ENCODE data around the gene OTOP3. TPM values are rescaled to one million over a fixed set of nuclear protein-coding genes. Genes with fewer than 3 reads are reported as not detected.

The OTOP3 gene
- not detected for total RNA-seq

DNA sequence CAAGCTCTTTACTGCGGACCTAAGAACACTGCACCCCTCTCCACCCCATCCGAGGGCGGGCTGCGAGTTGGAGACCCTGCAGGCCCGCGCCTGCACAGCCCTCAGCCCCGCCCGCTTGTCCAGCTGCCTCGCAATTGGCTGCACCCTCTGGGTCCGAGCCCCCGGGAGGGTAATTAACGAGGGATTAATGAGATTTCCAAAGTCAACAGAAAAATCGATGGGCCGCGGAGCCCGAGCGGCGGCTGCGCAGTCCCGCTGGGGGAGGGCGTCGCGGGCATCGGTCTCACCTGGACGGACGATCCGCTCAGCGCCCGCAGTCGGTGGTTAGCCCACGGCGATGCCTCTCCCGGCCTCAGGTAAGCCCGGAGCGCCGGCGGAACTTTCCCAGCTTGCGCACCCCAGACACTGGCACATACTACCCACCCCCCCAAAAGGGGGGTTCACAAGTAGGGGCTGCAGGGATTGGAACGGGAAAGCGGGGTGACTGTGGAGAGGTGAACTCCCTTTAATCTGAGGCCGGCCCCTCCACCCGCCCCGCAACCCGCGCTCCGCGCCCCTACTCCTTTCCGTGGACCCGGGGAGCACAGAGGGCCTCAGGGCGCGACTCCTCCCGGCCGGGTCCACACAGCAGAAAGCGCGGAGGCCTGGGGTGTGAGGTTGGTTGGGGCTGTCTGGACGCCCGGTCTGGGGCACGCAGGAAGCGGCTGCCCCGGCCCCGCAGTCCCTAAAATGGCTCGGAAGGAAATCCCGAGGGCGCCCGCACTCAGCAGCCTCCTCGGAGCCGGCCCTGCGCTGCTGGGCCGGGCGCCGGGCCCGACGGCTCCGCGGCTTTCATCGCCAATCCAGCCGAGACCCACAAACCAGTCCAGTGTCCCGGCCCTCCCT lies at the start of gene OTOP3:
OTOP3 (plus strand) TSS at position 314 of the 885 bp plus-strand sequence; CDS start at position 338, 24 bp downstream.
- DNase-seq, result no peak
- no peak within 1 kb of the TSS for H3K27ac Mint-ChIP-seq
- peaks cover 70% of the 10 kb centered on the region for H3K27me3 Mint-ChIP-seq
- no peak within 1 kb of the TSS for H3K4me3 Mint-ChIP-seq
- CTCF ChIA-PET, result interaction anchor here (1.0 to 1.3 kb wide), 2 partner anchors 12 to 26 kb away, joined by 3 read pairs; partner anchors contain the start of gene OTOP2
- no peaks in the 10 kb centered on the region for H3K4me1 Mint-ChIP-seq
- no peaks in the 10 kb centered on the region for H3K9me3 Mint-ChIP-seq (ENCODE audit: low read depth)
- H3K36me3 Mint-ChIP-seq, result no peaks in the 10 kb centered on the region
- ATAC-seq, result peak; percentile 23

DNA sequence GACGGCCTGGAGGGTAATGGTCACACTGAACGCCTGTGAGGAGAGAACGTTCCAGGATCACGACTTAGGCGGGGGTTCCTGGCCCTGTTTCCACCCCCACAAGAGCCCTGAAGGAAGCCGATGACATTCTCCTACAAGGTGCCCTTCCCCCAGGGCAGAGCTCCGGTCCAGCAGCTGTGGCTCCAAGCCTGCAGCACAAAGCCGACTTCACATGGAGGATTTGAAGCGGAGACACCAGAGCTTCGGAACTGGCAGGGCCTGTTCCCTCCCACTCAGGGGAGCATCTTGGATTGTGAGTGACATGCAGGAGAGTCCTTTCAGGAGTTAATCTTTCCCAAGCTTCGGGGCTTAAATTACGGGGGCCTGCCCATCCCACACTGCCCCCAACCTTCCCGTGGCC lies 47.2 kb upstream of the OTOP3 start:
- no peaks in the 10 kb centered on the region for H3K4me1 Mint-ChIP-seq
- ATAC-seq, result no peak
- no peak overlapping the region for H3K27ac Mint-ChIP-seq
- no peak overlapping the region for H3K4me3 Mint-ChIP-seq
- no peak for DNase-seq
- peaks cover 33% of the 10 kb centered on the region for H3K27me3 Mint-ChIP-seq
- CTCF ChIA-PET, result no interaction called here
- no peaks in the 10 kb centered on the region for H3K9me3 Mint-ChIP-seq (ENCODE audit: low read depth)
- no peaks in the 10 kb centered on the region for H3K36me3 Mint-ChIP-seq

DNA sequence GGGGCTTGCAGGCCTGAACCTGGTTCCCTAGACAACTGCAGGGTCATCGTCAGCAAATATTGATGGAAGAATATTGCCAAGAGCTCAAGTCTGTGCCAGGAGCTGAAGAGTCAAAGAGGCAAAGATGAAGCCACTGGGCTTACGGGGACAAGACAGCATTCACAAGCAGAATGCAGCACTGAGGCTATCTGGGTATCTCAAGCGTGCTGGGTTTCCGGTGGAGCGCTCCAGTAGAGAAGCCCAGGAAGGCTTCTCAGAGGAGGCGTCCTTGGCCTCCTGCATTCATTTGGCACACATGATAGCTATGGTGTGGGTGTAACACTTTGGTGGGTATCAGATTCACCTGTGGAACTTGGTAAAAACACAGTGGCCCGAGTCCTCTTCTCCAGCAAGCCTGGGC lies 45.1 kb upstream of the OTOP3 start:
- no peak for DNase-seq
- CTCF ChIA-PET, result interaction anchor here (1.2 kb wide), 1 partner anchor 23 kb away, joined by 3 read pairs; no protein-coding TSS in a partner anchor
- Mint-ChIP-seq H3K27ac (no peak overlapping the region), H3K36me3 (no peaks in the 10 kb centered on the region), H3K4me3 (no peak overlapping the region), H3K4me1 (peaks cover 1% of the 10 kb centered on the region), H3K27me3 (peaks cover 47% of the 10 kb centered on the region), H3K9me3 (ENCODE audit: low read depth) (no peaks in the 10 kb centered on the region)
- no peak for ATAC-seq

DNA sequence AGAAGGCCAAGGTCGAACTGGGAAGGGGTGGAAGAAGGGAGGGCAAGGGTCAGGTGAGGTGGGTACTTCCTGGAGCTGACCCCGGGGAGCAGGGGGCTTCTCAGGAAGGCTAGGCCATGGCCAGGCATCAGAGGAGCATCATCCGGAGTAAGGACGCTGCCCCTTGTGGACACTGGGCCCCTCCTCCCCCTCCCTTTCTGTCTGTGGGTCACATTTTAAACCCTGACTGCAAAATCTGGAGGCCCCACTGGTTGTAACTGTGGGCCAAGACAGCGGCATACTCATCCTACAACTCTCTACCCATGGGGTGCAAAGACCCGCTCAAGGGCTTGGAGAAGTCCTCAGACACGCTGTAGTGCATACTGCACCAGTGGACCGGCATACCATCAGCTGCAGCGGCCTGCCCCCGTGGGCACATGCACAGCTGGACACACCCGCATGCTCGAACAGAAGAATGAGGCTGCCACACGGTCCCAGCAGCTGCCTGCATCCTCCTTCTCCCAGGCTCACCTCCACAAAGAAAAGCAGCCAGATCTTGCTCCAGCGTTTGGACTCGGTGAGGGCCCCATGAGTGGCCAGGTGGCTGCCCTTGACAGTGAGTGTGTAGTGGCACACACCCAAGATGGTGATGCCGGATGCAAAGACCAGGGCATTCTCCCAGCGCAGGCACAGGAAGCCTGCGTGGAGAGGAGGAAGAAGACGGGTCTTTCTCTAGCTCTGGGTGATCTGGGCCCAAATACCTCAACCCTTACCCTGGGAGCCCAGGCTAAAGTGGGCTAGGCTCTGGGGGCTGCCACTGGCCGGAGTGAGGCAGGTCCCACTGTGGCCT lies 43.5 kb upstream of the OTOP3 start:
- peaks cover 58% of the 10 kb centered on the region for H3K27me3 Mint-ChIP-seq
- ATAC-seq, result no peak
- peaks cover 1% of the 10 kb centered on the region for H3K4me1 Mint-ChIP-seq
- no peaks in the 10 kb centered on the region for H3K36me3 Mint-ChIP-seq
- H3K27ac Mint-ChIP-seq, result no peak overlapping the region
- no peak for DNase-seq
- H3K9me3 Mint-ChIP-seq (ENCODE audit: low read depth), result no peaks in the 10 kb centered on the region
- no peak overlapping the region for H3K4me3 Mint-ChIP-seq
- CTCF ChIA-PET, result no interaction called here

DNA sequence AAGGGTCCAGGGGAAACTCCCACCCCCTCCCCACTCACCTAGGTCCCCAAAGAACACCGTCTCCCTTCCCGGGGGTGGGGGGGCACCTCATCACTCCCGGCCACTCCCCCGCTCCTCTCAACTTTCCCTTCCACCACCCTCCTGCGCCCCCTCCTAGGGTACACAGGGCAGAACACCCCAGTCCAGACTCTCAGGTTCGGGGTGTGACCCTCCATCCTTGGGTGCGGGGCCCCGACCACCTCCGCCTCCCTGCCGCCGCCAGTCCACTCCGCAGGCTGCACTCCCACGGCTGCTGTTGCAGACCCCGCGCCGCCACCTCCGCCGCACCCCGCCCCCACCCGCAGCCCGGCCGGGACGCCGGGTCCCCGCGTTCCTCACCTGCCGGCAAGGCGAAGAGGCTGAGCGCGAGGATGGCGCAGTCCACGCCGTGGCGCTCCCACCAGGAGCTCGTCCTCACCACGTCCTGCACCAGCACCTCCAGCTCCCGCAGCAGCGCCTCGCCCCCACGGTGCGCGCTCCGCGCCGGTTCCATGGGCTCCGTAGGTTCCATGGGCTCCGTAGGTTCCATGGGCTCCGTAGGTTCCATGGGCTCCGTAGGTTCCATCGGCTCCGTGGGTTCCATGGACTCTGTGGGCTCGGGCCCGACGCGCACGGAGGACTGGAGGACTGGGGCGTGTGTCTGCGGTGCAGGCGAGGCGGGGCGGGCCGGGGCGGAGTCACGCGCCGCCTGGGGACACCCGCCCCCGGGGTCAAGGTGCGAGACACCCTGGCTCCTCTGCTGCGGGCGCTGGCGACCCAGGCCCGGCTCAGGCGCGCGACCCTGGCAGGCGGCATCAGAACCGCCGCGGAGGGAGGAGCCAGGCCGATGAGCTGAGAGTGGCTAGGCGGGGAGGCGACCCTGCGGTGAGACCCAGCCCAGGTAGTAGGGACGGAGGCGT lies 42.5 kb upstream of the OTOP3 start, which contains the start of gene FADS6:
FADS6 (minus strand) TSS at position 660 of the 938 bp plus-strand sequence; CDS start at position 622, 38 bp downstream.
- H3K27ac Mint-ChIP-seq, result no peak within 1 kb of the TSS
- ATAC-seq (peak; percentile 47), DNase-seq (no peak)
- H3K4me1 Mint-ChIP-seq, result peaks cover 1% of the 10 kb centered on the region
- H3K9me3 Mint-ChIP-seq (ENCODE audit: low read depth), result no peaks in the 10 kb centered on the region
- peaks cover 59% of the 10 kb centered on the region for H3K27me3 Mint-ChIP-seq
- no peak within 1 kb of the TSS for H3K4me3 Mint-ChIP-seq
- CTCF ChIA-PET, result no interaction called here
- H3K36me3 Mint-ChIP-seq, result no peaks in the 10 kb centered on the region

GRCh38 chr17:74893936-74894671 lies 41.6 kb upstream of the OTOP3 start:
- Mint-ChIP-seq H3K4me1 (peaks cover 1% of the 10 kb centered on the region), H3K36me3 (no peaks in the 10 kb centered on the region), H3K4me3 (no peak overlapping the region), H3K27me3 (peaks cover 58% of the 10 kb centered on the region), H3K27ac (no peak overlapping the region), H3K9me3 (ENCODE audit: low read depth) (no peaks in the 10 kb centered on the region)
- ATAC-seq (no peak), DNase-seq (no peak)
- CTCF ChIA-PET, result no interaction called here

- peaks cover 37% of the 10 kb centered on the region for H3K27me3 Mint-ChIP-seq
- H3K27ac Mint-ChIP-seq, result no peak overlapping the region
- CTCF ChIA-PET, result no interaction called here
- H3K9me3 Mint-ChIP-seq (ENCODE audit: low read depth), result no peaks in the 10 kb centered on the region
- ATAC-seq, result no peak
- no peaks in the 10 kb centered on the region for H3K36me3 Mint-ChIP-seq
- no peak for DNase-seq
- H3K4me1 Mint-ChIP-seq, result peaks cover 1% of the 10 kb centered on the region
- H3K4me3 Mint-ChIP-seq, result no peak overlapping the region
Measured at GRCh38 chr17:74898376-74898946, 37.2 kb upstream of the OTOP3 start.

DNA sequence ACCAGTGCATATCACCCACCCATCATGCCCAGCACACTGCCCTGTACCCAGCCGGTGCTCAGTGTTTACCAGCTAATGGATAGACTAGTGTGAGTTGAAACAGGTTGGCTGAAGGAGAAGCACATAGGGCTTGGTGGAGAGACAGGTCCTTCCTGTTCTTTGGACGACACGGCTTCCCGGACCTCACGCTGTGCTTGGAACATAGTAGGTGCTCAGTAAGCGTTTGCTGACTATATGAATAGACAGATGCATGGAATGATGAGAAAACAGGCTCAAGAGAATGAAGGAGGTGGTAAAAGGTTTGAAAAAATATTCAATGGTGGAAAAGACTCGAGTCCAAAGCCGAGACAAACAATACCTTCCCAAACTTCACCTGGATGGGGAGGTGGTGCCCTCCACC lies 35.5 kb upstream of the OTOP3 start:
- Mint-ChIP-seq H3K4me3 (no peak overlapping the region), H3K27ac (no peak overlapping the region), H3K36me3 (no peaks in the 10 kb centered on the region), H3K9me3 (ENCODE audit: low read depth) (no peaks in the 10 kb centered on the region), H3K27me3 (peaks cover 29% of the 10 kb centered on the region), H3K4me1 (no peaks in the 10 kb centered on the region)
- DNase-seq (no peak), ATAC-seq (no peak)
- CTCF ChIA-PET, result no interaction called here

GRCh38 chr17:74901353-74902135 lies 34.2 kb upstream of the OTOP3 start:
- DNase-seq (no peak), ATAC-seq (no peak)
- H3K4me1 Mint-ChIP-seq, result no peaks in the 10 kb centered on the region
- no peaks in the 10 kb centered on the region for H3K9me3 Mint-ChIP-seq (ENCODE audit: low read depth)
- H3K4me3 Mint-ChIP-seq, result no peak overlapping the region
- H3K36me3 Mint-ChIP-seq, result no peaks in the 10 kb centered on the region
- CTCF ChIA-PET, result interaction anchor here (1.1 kb wide), 1 partner anchor 18 kb away, joined by 4 read pairs; no protein-coding TSS in a partner anchor
- H3K27me3 Mint-ChIP-seq, result peaks cover 20% of the 10 kb centered on the region
- H3K27ac Mint-ChIP-seq, result no peak overlapping the region

- Mint-ChIP-seq H3K9me3 (ENCODE audit: low read depth) (no peaks in the 10 kb centered on the region), H3K27me3 (peaks cover 13% of the 10 kb centered on the region), H3K27ac (no peak overlapping the region), H3K4me3 (no peak overlapping the region), H3K36me3 (no peaks in the 10 kb centered on the region), H3K4me1 (no peaks in the 10 kb centered on the region)
- DNase-seq, result no peak
- no peak for ATAC-seq
- CTCF ChIA-PET, result no interaction called here
Measured at GRCh38 chr17:74903034-74903433, 32.7 kb upstream of the OTOP3 start.

- Mint-ChIP-seq H3K4me3 (no peak overlapping the region), H3K9me3 (ENCODE audit: low read depth) (no peaks in the 10 kb centered on the region), H3K4me1 (no peaks in the 10 kb centered on the region), H3K27ac (no peak overlapping the region), H3K36me3 (no peaks in the 10 kb centered on the region), H3K27me3 (peaks cover 13% of the 10 kb centered on the region)
- DNase-seq (no peak), ATAC-seq (no peak)
- CTCF ChIA-PET, result no interaction called here
Measured at GRCh38 chr17:74903671-74904070, 32.0 kb upstream of the OTOP3 start.

All from activated CD8-positive, alpha-beta memory T cell treated with anti-CD3 and anti-CD28 coated beads, Interleukin-2, amount 10 ng/mL, durations not matched to agents 7 days and 5 days (primary cell).